ENCODE results near the gene FGFR2. TPM values are rescaled to one million over a fixed set of nuclear protein-coding genes. Genes with fewer than 3 reads are reported as not detected.

Gene FGFR2
- total and polyA plus RNA-seq, 12 donors = 19.5 to 79.2 (median 39.3) TPM

DNA sequence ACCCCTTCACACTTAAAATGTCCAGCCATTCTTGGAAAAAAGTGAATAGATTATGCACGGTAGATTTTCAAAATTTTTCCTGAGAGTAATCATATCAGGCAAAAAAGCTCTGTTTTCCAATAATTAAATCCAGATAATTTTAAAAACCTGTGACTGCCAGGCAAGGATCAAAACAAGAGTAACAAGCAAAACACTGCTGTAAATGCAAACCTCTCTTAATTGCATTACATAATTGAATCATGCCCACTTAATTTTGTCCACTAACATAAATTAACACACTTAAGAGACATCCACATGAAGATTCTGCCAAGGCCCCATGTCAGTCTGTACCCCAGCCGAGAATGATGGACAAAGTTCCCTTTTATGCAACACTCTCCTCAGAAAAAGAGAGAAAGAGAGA lies 135.3 kb downstream of the FGFR2 start:
- H3K4me3 ChIP-seq = no peak overlapping the region
- H3K36me3 ChIP-seq (replicated peaks in 1 of 2) = no peaks in the 10 kb centered on the region
- H3K4me1 ChIP-seq (replicated peaks in 1 of 2) = no peaks in the 10 kb centered on the region
- WGBS, 4 donors = 77 to 90% (median 82%) methylated on average over 2 of the region's 2 CpGs
- TF ChIP-seq CTCF (IDR thresholded peaks at IDR 0.05) = no peak
- TF ChIP-seq POLR2A (IDR thresholded peaks at IDR 0.05) = no peak
- no peak overlapping the region for H3K27ac ChIP-seq
- DNase-seq = no peak
- intact Hi-C loops (cut with DNase I) = no loop called here
- no peaks in the 10 kb centered on the region for H3K27me3 ChIP-seq
- H3K9me3 ChIP-seq (replicated peaks in 1 of 3) = no peaks in the 10 kb centered on the region

GRCh38 chr10:121462281-121462680 lies 136.0 kb downstream of the FGFR2 start:
- H3K4me1 ChIP-seq (replicated peaks in 1 of 2) = no peaks in the 10 kb centered on the region
- H3K27ac ChIP-seq = no peak overlapping the region
- intact Hi-C loops (cut with DNase I) = no loop called here
- no peak overlapping the region for H3K4me3 ChIP-seq
- no peaks in the 10 kb centered on the region for H3K9me3 ChIP-seq (replicated peaks in 1 of 3)
- WGBS, 4 donors = 84 to 93% (median 88%) methylated on average over 7 of the region's 7 CpGs
- no peaks in the 10 kb centered on the region for H3K27me3 ChIP-seq
- no peaks in the 10 kb centered on the region for H3K36me3 ChIP-seq (replicated peaks in 1 of 2)
- no peak for DNase-seq
- TF ChIP-seq POLR2A (IDR thresholded peaks at IDR 0.05) (no peak), CTCF (IDR thresholded peaks at IDR 0.05) (no peak)

DNA sequence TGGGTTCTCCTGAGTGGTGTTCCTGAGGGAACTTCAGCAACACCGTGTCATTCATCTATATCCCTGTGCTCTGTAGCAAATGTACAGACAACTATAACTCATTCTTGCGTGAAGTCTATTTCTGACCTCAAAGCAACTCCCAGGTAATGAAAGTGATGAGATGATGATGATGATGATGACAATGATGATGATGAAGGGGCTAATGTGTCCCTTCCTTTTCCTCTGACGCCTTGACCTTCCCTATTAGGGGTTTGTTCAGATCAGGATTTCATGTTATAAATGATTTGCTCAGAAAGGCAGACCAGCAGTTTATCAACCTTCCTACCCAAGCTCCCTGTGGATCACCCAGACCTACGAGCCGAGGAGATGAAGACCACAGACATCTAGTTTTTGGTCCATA lies 136.9 kb downstream of the FGFR2 start:
- intact Hi-C loops (cut with DNase I) = no loop called here
- no peak for DNase-seq
- WGBS, 4 donors = 91 to 96% (median 95%) methylated on average over 5 of the region's 5 CpGs

DNA sequence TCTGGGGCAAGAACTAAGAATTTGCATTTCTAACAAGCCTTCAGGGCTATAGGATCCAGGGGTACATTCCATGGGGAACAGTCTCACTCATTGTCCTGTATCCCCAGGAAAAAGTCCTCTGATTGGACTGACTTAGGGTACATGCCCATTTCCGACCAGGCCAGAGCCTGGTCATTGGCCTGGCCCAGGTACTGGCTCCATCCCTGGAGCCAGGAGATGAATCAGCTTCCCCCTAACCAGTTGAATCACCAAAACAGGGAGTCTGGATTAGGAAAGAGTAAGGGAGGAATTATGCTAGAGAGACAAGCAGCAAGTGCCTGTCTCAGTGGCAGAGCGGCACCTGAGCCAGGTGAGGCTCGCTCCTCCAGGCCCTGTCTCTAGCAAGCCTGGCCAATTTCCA lies 137.5 kb downstream of the FGFR2 start:
- Histone ChIP-seq H3K27ac (no peak overlapping the region), H3K27me3 (no peaks in the 10 kb centered on the region), H3K9me3 (replicated peaks in 1 of 3) (no peaks in the 10 kb centered on the region), H3K4me1 (replicated peaks in 1 of 2) (no peaks in the 10 kb centered on the region), H3K36me3 (replicated peaks in 1 of 2) (no peaks in the 10 kb centered on the region), H3K4me3 (no peak overlapping the region)
- intact Hi-C loops (cut with DNase I) = no loop called here
- no peak for DNase-seq
- TF ChIP-seq POLR2A (IDR thresholded peaks at IDR 0.05) = no peak
- TF ChIP-seq CTCF (IDR thresholded peaks at IDR 0.05) = no peak
- 91 to 97% (median 94%) methylated on average over 2 to 3 of the region's 3 CpGs for WGBS, 4 donors

More for the DNA sequence above, 136.9 kb downstream of the FGFR2 start:
- Histone ChIP-seq H3K27ac (no peak overlapping the region), H3K4me1 (replicated peaks in 1 of 2) (no peaks in the 10 kb centered on the region), H3K36me3 (replicated peaks in 1 of 2) (no peaks in the 10 kb centered on the region), H3K4me3 (no peak overlapping the region), H3K27me3 (no peaks in the 10 kb centered on the region), H3K9me3 (replicated peaks in 1 of 3) (no peaks in the 10 kb centered on the region)
- no peak for TF ChIP-seq POLR2A (IDR thresholded peaks at IDR 0.05)
- no peak for TF ChIP-seq CTCF (IDR thresholded peaks at IDR 0.05)
